Activated CD8-positive, alpha-beta memory T cell treated with anti-CD3 and anti-CD28 coated beads for 4 hours (primary cell): ENCODE measurements around the gene DRAM1.
"Not testable (repeated sequence)": the region's sequence is repeated elsewhere in the genome, so short reads cannot be mapped to it uniquely, and the experiment has no call there.

ENCODE experiments used
- DNase-seq, 2 donors: peaks; one replicate each; pipeline ENCODE4 v3.0.0-alpha.2; 2020; ENCODE audit warnings: low read depth in 2 of 2

The DRAM1 gene

GRCh38 chr12:101859664-101860607, 17.4 kb upstream of the DRAM1 start:
- no peak for DNase-seq

GRCh38 chr12:101861688-101862087, 15.7 kb upstream of the DRAM1 start:
- DNase-seq: not testable (repeated sequence)

GRCh38 chr12:101862245-101862644, 15.1 kb upstream of the DRAM1 start:
- no peak for DNase-seq

- no peak for DNase-seq
Measured at GRCh38 chr12:101863981-101864380, 13.4 kb upstream of the DRAM1 start.

GRCh38 chr12:101866615-101867373, 10.6 kb upstream of the DRAM1 start:
- no peak for DNase-seq

- not testable (repeated sequence) for DNase-seq
Measured at GRCh38 chr12:101867619-101868018, 9.8 kb upstream of the DRAM1 start.

- DNase-seq: no peak
Measured at GRCh38 chr12:101870925-101871324, 6.5 kb upstream of the DRAM1 start.

GRCh38 chr12:101875162-101875561, 2.2 kb upstream of the DRAM1 start:
- no peak for DNase-seq

GRCh38 chr12:101876322-101876860, 989 bp upstream of the DRAM1 start:
- DNase-seq: no peak

GRCh38 chr12:101877806-101878242, 444 bp downstream of the DRAM1 start:
- DNase-seq: no peak

GRCh38 chr12:101878243-101878821, 952 bp downstream of the DRAM1 start:
- DNase-seq: no peak

- no peak for DNase-seq
Measured at GRCh38 chr12:101880769-101881168, 3.4 kb downstream of the DRAM1 start.

- no peak for DNase-seq
Measured at GRCh38 chr12:101881228-101881627, 3.8 kb downstream of the DRAM1 start.

- DNase-seq: no peak
Measured at GRCh38 chr12:101884174-101884573, 6.8 kb downstream of the DRAM1 start.

- DNase-seq: not testable (repeated sequence)
Measured at GRCh38 chr12:101884781-101885340, 7.5 kb downstream of the DRAM1 start.

GRCh38 chr12:101885912-101886561, 8.7 kb downstream of the DRAM1 start:
- DNase-seq: no peak

- no peak for DNase-seq
Measured at GRCh38 chr12:101889211-101889752, 11.9 kb downstream of the DRAM1 start.

- no peak for DNase-seq
Measured at GRCh38 chr12:101891462-101891971, 14.1 kb downstream of the DRAM1 start.

- no peak for DNase-seq
Measured at GRCh38 chr12:101892794-101893193, 15.4 kb downstream of the DRAM1 start.

- no peak for DNase-seq
Measured at GRCh38 chr12:101901777-101902176, 24.4 kb downstream of the DRAM1 start.

- DNase-seq: no peak
Measured at GRCh38 chr12:101902641-101903040, 25.3 kb downstream of the DRAM1 start.
